Measurements from ENCODE around the gene SLC2A3.

DNA sequence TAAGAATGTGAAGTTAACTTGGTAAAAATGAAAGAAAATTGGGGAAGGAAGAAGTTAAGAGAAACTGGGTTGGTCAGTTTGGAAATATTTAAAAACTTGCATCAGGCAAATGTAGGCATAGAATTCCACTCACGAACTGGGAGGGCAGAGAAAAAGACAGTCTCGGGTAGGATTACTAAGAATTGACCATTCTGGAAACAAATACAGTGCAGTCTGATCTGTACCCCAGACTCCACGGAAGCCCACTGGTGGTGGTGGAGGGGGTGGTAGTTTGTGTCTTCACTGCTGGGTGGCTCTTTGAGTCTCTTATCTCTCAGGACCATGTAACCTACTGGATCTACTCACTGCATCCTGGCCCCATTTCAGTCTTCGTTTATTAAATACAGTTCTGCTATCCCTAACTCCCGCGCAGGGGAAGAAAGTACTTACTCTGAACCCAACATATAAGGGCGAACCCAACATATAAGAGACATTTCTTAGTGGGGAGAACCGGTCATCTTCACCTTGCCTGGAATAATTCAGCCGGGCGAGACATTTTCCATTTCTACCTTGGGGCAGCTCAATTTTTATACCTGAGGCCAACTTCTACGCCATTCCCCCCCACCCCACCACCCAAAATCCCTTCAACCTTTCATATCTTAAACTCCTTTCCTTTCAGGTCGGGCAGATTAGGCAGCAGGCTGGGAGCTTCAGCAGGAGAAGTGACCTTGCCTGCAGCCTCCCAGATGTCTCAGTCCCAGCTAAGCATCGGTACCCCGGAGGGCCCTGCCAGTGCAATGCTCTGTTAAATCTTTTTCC, 1.7 kb downstream of the SLC2A3 start:
- TF ChIP-seq, protein P1, sequence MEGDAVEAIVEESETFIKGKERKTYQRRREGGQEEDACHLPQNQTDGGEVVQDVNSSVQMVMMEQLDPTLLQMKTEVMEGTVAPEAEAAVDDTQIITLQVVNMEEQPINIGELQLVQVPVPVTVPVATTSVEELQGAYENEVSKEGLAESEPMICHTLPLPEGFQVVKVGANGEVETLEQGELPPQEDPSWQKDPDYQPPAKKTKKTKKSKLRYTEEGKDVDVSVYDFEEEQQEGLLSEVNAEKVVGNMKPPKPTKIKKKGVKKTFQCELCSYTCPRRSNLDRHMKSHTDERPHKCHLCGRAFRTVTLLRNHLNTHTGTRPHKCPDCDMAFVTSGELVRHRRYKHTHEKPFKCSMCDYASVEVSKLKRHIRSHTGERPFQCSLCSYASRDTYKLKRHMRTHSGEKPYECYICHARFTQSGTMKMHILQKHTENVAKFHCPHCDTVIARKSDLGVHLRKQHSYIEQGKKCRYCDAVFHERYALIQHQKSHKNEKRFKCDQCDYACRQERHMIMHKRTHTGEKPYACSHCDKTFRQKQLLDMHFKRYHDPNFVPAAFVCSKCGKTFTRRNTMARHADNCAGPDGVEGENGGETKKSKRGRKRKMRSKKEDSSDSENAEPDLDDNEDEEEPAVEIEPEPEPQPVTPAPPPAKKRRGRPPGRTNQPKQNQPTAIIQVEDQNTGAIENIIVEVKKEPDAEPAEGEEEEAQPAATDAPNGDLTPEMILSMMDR (IDR thresholded peaks at IDR 0.05): no peak
- no peak for TF ChIP-seq POLR2A (IDR thresholded peaks at IDR 0.05)

All from esophagus squamous epithelium (tissue), 4 donors.